HG03457 (cell line): ENCODE results near the gene YBX2.
"Not testable (repeated sequence)": the region's sequence is repeated elsewhere in the genome, so short reads cannot be mapped to it uniquely, and the experiment has no call there.

ENCODE experiments used
- ATAC-seq: cut with Tn5 transposase; IDR thresholded peaks from one replicate; pipeline ENCODE4 v1.9.1; 2021; ENCODE audit warnings: moderate number of reproducible peaks; ENCODE audit not compliant: unreplicated experiment

Gene YBX2

DNA sequence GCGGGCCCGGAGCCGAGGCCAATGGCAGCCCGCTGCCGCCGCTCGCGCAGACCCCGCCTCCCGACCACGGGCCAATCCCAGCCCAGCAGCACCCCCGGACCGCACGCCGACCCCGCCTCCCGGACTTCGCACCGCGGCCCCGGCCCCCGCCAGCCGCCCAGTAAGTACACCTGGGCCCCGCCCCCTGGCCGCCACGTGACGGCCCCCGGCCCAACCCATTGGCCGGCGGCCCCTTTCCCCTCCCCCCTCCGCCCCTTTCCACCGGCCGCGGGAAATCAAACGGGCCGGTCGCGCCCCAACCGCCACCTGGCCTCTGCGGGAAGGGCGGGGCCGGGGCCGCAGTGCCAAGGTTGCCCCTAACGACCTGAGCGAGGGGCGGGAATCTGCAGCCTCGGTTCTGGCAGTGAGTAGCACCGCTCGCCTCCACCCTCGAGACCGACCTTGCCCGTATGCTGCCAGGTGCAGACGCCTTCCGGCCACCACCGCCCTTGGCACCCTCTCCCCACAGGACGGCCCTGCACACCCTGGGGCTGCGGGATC lies at the start of gene YBX2:
Gene YBX2, minus strand, starts transcription at position 26 of the 540 bp plus-strand sequence. CDS start 139 bp downstream, outside the sequence.
- ATAC-seq = no peak

GRCh38 chr17:7343250-7343649 lies 48.8 kb upstream of the YBX2 start:
- ATAC-seq = no peak

DNA sequence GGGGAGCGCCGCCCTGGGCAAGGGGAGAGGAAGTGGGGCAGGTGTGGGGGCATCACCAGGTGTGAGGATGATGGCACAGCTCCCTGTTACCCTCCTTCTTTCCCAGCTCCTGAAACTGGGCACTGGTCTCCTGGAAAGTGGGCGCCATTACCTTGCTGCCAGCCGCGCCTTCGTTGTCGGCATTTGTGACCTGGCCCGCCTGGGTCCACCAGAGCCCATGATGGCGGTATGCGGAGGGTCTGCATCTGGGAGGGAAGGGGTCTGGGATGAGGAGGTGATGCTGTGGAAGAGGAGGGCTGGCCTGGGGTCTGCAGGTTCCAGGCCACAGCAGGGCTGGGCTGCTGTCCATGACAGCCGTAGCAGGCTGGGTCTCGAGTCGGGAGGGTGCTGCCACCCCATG lies 47.4 kb upstream of the YBX2 start:
- no peak for ATAC-seq

- ATAC-seq = no peak
Measured at GRCh38 chr17:7340179-7340578, 45.7 kb upstream of the YBX2 start.

- ATAC-seq = not testable (repeated sequence)
Measured at GRCh38 chr17:7337600-7337999, 43.2 kb upstream of the YBX2 start.

GRCh38 chr17:7336240-7337175 lies 42.1 kb upstream of the YBX2 start, which contains the start of gene ACAP1:
Gene ACAP1 (plus strand): TSS chr17:7336529. CDS start chr17:7336735, 206 bp downstream.
- ATAC-seq = no peak

- not testable (repeated sequence) for ATAC-seq
Measured at GRCh38 chr17:7335765-7336164, 41.3 kb upstream of the YBX2 start.

- no peak for ATAC-seq
Measured at GRCh38 chr17:7334938-7335538, 40.6 kb upstream of the YBX2 start.

DNA sequence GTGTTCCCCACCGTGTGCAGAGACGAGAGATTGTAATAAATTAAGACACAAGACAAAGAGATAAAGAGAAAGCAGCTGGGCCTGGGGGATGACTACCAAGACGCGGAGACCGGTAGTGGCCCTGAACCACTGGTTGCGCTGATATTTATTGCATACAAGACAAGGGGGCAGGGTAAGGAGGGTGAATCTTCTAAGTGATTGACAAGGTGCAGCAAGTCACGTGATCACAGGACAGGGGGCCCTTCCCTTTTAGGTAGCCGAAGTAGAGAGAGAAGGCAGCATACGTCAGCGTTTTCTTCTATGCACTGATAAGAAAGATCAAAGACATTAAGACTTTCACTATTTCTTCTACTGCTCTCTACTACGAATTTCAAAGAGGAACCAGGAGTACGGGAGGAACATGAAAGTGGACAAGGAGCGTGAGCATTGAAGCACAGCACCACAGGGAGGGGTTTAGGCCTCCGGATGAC lies 38.2 kb upstream of the YBX2 start:
- not testable (repeated sequence) for ATAC-seq

- ATAC-seq = no peak
Measured at GRCh38 chr17:7332111-7332510, 37.7 kb upstream of the YBX2 start.

GRCh38 chr17:7330638-7331015 lies 36.2 kb upstream of the YBX2 start:
- ATAC-seq = no peak

- ATAC-seq = peak; percentile 36
Measured at GRCh38 chr17:7329997-7330637, 35.7 kb upstream of the YBX2 start.

GRCh38 chr17:7329374-7329996 lies 35.0 kb upstream of the YBX2 start:
- ATAC-seq = peak; percentile 47

DNA sequence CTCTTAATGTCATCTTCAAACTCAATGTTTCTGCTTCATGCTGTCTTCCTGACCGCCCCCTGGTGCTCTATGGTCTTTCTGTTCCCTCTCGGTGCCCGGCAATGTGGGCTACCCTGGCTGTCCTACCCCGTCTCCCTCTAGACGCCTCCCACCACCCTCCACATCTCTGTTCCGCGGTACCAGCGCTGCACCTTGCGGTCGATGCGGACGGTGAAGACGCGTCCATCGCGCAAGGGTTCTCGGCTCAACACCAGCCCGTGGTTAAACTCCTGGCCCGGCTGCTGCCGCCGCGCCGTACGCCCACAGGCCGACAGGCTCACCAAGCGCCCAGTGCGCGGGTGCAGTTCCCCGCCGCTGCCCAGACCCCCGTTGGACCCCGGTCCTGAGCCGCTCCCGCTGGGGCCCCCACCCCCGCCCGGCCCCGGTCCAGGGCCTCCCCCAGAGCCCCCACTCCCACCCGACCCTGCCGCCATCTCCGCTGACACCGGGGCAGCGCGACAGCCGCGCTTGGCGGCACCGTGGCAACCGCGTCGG lies 34.5 kb upstream of the YBX2 start, which contains the start of gene NEURL4:
Gene NEURL4, minus strand, starts transcription at position 496 of the 534 bp plus-strand sequence. Its CDS starts 23 bp downstream, at position 473.
- no peak for ATAC-seq

DNA sequence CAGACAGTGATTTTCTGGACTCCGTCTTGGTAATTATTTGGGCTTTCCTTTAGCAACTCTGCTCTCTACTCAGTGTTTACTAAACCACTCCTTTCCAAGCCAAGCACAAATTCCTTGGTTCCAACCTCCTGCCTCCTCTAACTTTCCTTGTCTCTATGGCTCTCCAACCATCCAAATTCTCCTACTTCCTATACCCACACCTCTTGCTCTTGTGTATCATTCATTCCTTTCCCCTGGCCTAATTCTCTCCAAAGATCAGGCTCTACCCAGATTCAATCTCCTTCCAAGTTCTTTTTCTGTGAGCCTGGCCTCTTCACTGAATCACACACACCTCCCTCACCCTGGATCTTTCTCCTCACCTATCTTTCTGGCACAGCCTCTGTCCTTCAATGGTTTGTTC lies 33.6 kb upstream of the YBX2 start:
- ATAC-seq = no peak

- no peak for ATAC-seq
Measured at GRCh38 chr17:7327501-7327900, 33.1 kb upstream of the YBX2 start.

DNA sequence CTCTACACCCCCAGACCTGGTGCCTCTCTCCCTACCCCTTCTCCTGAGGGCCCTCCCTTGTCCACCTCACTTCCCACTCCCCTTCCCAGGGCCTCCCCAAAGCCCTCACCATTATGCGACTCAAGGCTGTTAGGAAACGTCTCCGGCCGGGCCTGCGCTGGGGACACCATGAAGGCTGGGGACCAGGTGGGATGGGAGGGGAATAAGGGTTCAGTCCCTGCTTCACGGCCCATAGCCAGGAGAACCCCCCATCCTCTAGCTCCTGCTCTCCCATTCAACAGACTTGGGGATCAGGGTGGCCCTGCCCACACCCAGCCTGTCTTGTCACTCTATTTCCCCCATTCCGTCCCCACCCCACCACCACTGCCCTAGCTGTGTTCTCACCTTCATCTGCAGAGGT lies 32.6 kb upstream of the YBX2 start:
- no peak for ATAC-seq

DNA sequence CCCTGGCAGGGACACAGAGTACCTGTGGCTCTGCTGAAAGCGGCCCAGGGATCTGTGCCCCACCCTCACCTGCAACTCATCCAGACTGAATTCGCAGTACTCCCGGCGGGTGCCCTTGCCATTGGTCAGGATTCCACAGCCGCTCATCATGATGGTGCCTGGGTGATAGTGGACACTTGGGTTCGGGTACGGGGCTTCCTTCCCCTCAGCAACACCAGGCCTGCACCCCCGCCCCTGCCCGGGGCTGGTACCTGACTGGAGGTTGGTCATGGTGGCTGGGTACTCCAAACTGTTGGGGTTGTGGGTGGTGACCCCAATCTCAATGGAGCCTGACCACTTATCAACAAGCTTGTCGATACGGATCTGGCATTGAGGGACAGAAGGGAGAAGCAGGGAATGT lies 31.7 kb upstream of the YBX2 start:
- no peak for ATAC-seq

- no peak for ATAC-seq
Measured at GRCh38 chr17:7325031-7325528, 30.6 kb upstream of the YBX2 start.

DNA sequence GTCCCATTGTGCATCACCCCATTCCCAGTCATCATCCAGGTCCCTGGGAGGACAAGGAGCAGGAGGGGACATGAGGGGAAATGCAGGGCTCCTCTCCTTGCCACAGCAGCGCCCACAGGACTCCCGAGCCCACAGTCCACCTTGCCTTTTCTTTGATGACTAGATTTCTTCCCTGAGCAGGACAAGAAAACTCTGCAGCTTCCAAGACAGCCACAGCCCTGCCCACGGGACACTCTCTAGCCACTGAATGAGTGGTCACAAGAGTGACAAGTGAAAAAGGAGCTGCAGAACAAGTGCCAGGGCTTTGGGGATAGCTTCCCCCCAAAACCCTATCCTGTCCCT lies 30.0 kb upstream of the YBX2 start:
- no peak for ATAC-seq
